IMR-90 (cell line): ENCODE data around the gene CDH22. TPM values are rescaled to one million over a fixed set of nuclear protein-coding genes. Genes with fewer than 3 reads are reported as not detected.

Experiments used
- ATAC-seq: fragments of 200-7000 bp; cut with Tn5 transposase; 2 replicates; pipeline ENCODE4 v1.9.1; 2020; ENCODE audit warnings: low read depth, mild to moderate bottlenecking, moderate library complexity
- BruUV-seq: library from RNA; stranded (reverse); fragments of 400-500 nt; replicated peaks from 2 replicates; lab custom pipeline; 2021; lab: Mats Ljungman, UMichigan
- CTCF ChIA-PET: fragments of 300-600 bp; formaldehyde crosslinking; extraction: SDS; loops from one replicate; lab custom pipeline; 2021; ENCODE audit warnings: antibody characterized with exemption; lab: Yijun Ruan, JAX
- POLR2A ChIA-PET: fragments of 300-600 bp; sonication (Branson Sonifier 250); formaldehyde crosslinking; loops from one replicate; lab custom pipeline; 2022; ENCODE audit warnings: antibody characterized with exemption; ENCODE audit not compliant: unreplicated experiment; lab: Charles Lee
- DNase-seq: peaks from one replicate; pipeline ENCODE4 v3.0.0; 2013
- H2AFZ ChIP-seq: replicated peaks from 2 replicates; pipeline ENCODE3; 2013; ENCODE audit warnings: low read length, mild to moderate bottlenecking; ENCODE audit not compliant: poor library complexity
- H2AK5ac ChIP-seq: 2 replicates; pipeline ENCODE4 v1.6.1; 2013; ENCODE audit warnings: low read depth, low read length, inconsistent platforms
- H2AK9ac ChIP-seq: replicated peaks from 2 replicates; pipeline ENCODE3; 2013; ENCODE audit warnings: mild to moderate bottlenecking, low read depth, low read length, moderate library complexity; ENCODE audit not compliant: poor library complexity
- H2BK120ac ChIP-seq: 2 replicates; pipeline ENCODE4 v1.6.1; 2013; ENCODE audit warnings: low read depth, low read length, inconsistent platforms
- H2BK15ac ChIP-seq: 3 replicates; pipeline ENCODE4 v1.6.1; 2013; ENCODE audit warnings: low read depth, low read length, inconsistent platforms
- H2BK20ac ChIP-seq: 2 replicates; pipeline ENCODE4 v1.6.1; 2013; ENCODE audit warnings: low read depth, mild to moderate bottlenecking, inconsistent platforms, low read length, moderate library complexity
- H2BK5ac ChIP-seq: 2 replicates; pipeline ENCODE4 v1.6.1; 2013; ENCODE audit warnings: mild to moderate bottlenecking, low read depth, low read length, inconsistent platforms; ENCODE audit not compliant: poor library complexity, severe bottlenecking
- H3K14ac ChIP-seq: replicated peaks from 2 replicates; pipeline ENCODE4 v1.6.1; 2013; ENCODE audit warnings: low read depth, low read length, inconsistent platforms
- H3K18ac ChIP-seq: 2 replicates; pipeline ENCODE4 v1.6.1; 2013; ENCODE audit warnings: low read depth, low read length, control low read depth
- H3K23ac ChIP-seq: 2 replicates; pipeline ENCODE4 v1.6.1; 2013; ENCODE audit warnings: low read depth, low read length, inconsistent platforms
- H3K27ac ChIP-seq: 2 replicates; pipeline ENCODE4 v1.5.1; 2013; ENCODE audit warnings: mild to moderate bottlenecking, control low read depth, low read length; ENCODE audit not compliant: insufficient read depth
- H3K27me3 ChIP-seq: 2 replicates; pipeline ENCODE4 v1.6.1; 2013; ENCODE audit warnings: low read length; ENCODE audit not compliant: control insufficient read depth, insufficient read depth
- H3K36me3 ChIP-seq: 2 replicates; pipeline ENCODE4 v1.6.1; 2013; ENCODE audit warnings: low read length, mixed read lengths; ENCODE audit not compliant: control insufficient read depth, insufficient read depth
- H3K4ac ChIP-seq: 2 replicates; pipeline ENCODE4 v1.6.1; 2013; ENCODE audit warnings: low read depth, low read length, inconsistent platforms
- H3K4me1 ChIP-seq: 2 replicates; pipeline ENCODE4 v1.6.1; 2013; ENCODE audit warnings: low read length, mixed read lengths; ENCODE audit not compliant: control insufficient read depth, insufficient read depth
- H3K4me2 ChIP-seq: 2 replicates; pipeline ENCODE4 v1.6.1; 2013; ENCODE audit warnings: low read depth, mild to moderate bottlenecking, control low read depth, low read length, moderate library complexity
- H3K4me3 ChIP-seq: 2 replicates; pipeline ENCODE4 v1.5.1; 2013; ENCODE audit warnings: low read depth, mild to moderate bottlenecking, control low read depth, low read length, moderate library complexity; ENCODE audit not compliant: insufficient read depth
- H3K56ac ChIP-seq: 2 replicates; pipeline ENCODE4 v1.6.1; 2013; ENCODE audit warnings: low read length, inconsistent platforms; ENCODE audit not compliant: insufficient read depth; ENCODE audit errors: extremely low read depth
- H3K79me1 ChIP-seq, 2 experiments: 2 replicates each; pipeline ENCODE4 v1.6.1; 2013; ENCODE audit warnings: low read length in 2 of 2, inconsistent platforms in 1 of 2, low read depth in 1 of 2
- H3K9ac ChIP-seq: 2 replicates; pipeline ENCODE4 v1.6.1; 2013; ENCODE audit warnings: low read depth, low read length, control low read depth
- H3K9me1 ChIP-seq: 2 replicates; pipeline ENCODE4 v1.6.1; 2013; ENCODE audit warnings: low read length, inconsistent platforms; ENCODE audit not compliant: insufficient read depth
- H3K9me3 ChIP-seq: 2 replicates; pipeline ENCODE4 v1.6.1; 2013; ENCODE audit warnings: low read length; ENCODE audit not compliant: control insufficient read depth, insufficient read depth
- H4K20me1 ChIP-seq: 2 replicates; pipeline ENCODE4 v1.6.1; 2013; ENCODE audit warnings: low read length, inconsistent platforms; ENCODE audit not compliant: insufficient read depth
- H4K5ac ChIP-seq: 2 replicates; pipeline ENCODE4 v1.6.1; 2013; ENCODE audit warnings: mild to moderate bottlenecking, low read depth, low read length, control low read depth
- H4K8ac ChIP-seq, 2 experiments: 2 replicates each; pipeline ENCODE4 v1.6.1; 2013; ENCODE audit warnings: low read depth in 2 of 2, low read length in 2 of 2, control low read depth in 1 of 2, inconsistent platforms in 1 of 2
- H4K91ac ChIP-seq: 2 replicates; pipeline ENCODE4 v1.6.1; 2013; ENCODE audit warnings: low read depth, low read length, inconsistent platforms; ENCODE audit not compliant: insufficient read depth
- CHD1 ChIP-seq: IDR thresholded peaks from 2 replicates; pipeline ENCODE4 v1.6.1; 2012; ENCODE audit warnings: low read depth, low read length, improper control_type of control experiment
- FOS ChIP-seq: fragments of 150-350 bp; IDR thresholded peaks from 2 replicates; pipeline ENCODE4 v1.6.1; 2016; ENCODE audit warnings: low read depth, low read length
- MAFK ChIP-seq: IDR thresholded peaks from 2 replicates; pipeline ENCODE4 v1.6.1; 2012; ENCODE audit warnings: low read depth, low read length, improper control_type of control experiment
- MAZ ChIP-seq: IDR thresholded peaks from 2 replicates; pipeline ENCODE4 v1.6.1; 2012; ENCODE audit warnings: low read depth, mild to moderate bottlenecking, low read length, improper control_type of control experiment, moderate library complexity, borderline replicate concordance
- MXI1 ChIP-seq: IDR thresholded peaks from 2 replicates; pipeline ENCODE4 v1.6.1; 2012; ENCODE audit warnings: low read depth, mild to moderate bottlenecking, low read length, moderate library complexity, borderline replicate concordance
- NFE2L2 ChIP-seq: fragments of 150-350 bp; IDR thresholded peaks from 2 replicates; pipeline ENCODE4 v1.6.1; 2016; ENCODE audit warnings: low read depth, mild to moderate bottlenecking, low read length
- POLR2A ChIP-seq: IDR thresholded peaks from 2 replicates; pipeline ENCODE4 v1.6.1; 2012; ENCODE audit warnings: mild to moderate bottlenecking, low read depth, low read length
- RAD21 ChIP-seq: IDR thresholded peaks from 2 replicates; pipeline ENCODE4 v1.6.1; 2012; ENCODE audit warnings: low read length, improper control_type of control experiment
- RCOR1 ChIP-seq: IDR thresholded peaks from 2 replicates; pipeline ENCODE4 v1.6.1; 2012; ENCODE audit warnings: mild to moderate bottlenecking, low read length, improper control_type of control experiment; ENCODE audit not compliant: insufficient replicate concordance
- RFX5 ChIP-seq: IDR thresholded peaks from 2 replicates; pipeline ENCODE4 v1.8.0; 2012; ENCODE audit warnings: low read depth, mild to moderate bottlenecking, low read length, moderate library complexity
- SMC3 ChIP-seq: fragments of 150-350 bp; IDR thresholded peaks from 2 replicates; pipeline ENCODE4 v1.6.1; 2016; ENCODE audit warnings: low read depth, mild to moderate bottlenecking, antibody characterized with exemption, low read length, moderate library complexity
- WGBS, 2 experiments: methylation state at CpG; one replicate each; pipeline versions ENCODE4 v1.1.5 to v1.1.7; 2013; ENCODE audit warnings: missing lambda C conversion rate in 2 of 2; ENCODE audit not compliant: insufficient read length in 1 of 2; ENCODE audit errors: extremely low coverage in 2 of 2; 5-methylcytosine and 5-hydroxymethylcytosine counted together
- dilution Hi-C: fragments of 300-500 bp; cut with HindIII; formaldehyde crosslinking; loops from one replicate; pipeline ENCODE4 v1.14.3; 2018; ENCODE audit warnings: low sequenced_read_pairs; ENCODE audit not compliant: unreplicated experiment
- in situ Hi-C: fragments of 300-500 bp; cut with MboI; formaldehyde crosslinking; loops from 3 replicates; pipeline ENCODE4 v1.14.3; 2019; ENCODE audit warnings: low sequenced_read_pairs, inconsistent platforms, mixed read lengths
- intact Hi-C: fragments of 100-400 bp; cut with micrococcal nuclease; formaldehyde crosslinking; loops from 2 replicates; pipeline ENCODE4 v1.10.0; 2022
- polyA plus RNA-seq, 3 experiments: library from polyadenylated mRNA; depleted of rRNA; stranded (reverse); fragments of >200 nt; gene quantifications; 2 replicates each; pipeline ENCODE4 v1.2.3, GENCODE V29; 2012; ENCODE audit warnings: low replicate concordance in 1 of 3
- total RNA-seq: library from RNA; depleted of rRNA; stranded (reverse); fragments of >200 nt; gene quantifications from 2 replicates; pipeline ENCODE4 v1.2.3, GENCODE V29; 2012
- TF ChIP-seq, protein P1 (sequence below): fragments of 150-350 bp; IDR thresholded peaks from 2 replicates; pipeline ENCODE4 v1.6.1; 2017; ENCODE audit warnings: mild to moderate bottlenecking, antibody characterized with exemption, low read length, low read depth

The CDH22 gene
- total and polyA plus RNA-seq, 2 of the 4 experiments (the other 2 are of a cell fraction) = not detected

DNA sequence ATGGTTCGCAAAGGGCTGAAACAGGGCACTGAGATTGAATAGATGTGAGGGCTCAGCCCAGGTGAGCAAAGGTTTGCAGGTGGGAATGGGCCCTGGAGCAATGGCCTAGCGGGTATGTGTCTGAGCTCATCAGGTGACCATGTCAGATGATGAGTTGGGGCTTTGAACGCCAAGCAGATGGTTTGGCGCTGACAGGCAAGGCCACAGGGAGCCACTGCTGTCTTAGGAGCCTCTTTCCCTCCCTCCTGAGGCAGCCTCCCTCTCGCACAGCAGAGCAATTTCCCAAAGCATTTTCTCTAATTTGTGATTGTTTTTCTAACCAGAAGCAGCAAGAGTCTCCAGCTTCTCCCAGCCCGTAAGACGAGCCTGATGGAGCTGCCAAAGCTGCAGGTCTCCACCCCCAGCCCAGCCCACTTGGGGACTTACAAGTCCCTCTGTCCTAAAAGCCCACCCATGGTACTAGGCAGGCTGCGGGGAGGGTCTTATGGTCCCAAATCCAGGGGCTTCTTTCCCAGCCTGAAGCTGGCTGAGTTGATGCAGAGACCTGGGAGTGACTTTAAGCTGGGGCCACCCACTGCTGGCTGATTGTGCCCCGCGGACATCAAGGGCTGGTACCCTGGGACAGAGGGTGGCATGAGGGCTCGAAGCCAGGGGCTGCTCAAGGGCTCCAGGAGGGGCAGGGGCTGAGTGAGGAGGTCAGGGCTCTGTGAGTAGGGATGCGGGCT lies 11.6 kb downstream of the CDH22 start:
- no peak overlapping the region for H3K23ac ChIP-seq
- H3K4ac ChIP-seq = no peak overlapping the region
- no peak overlapping the region for H3K18ac ChIP-seq
- H3K9me1 ChIP-seq = no peaks in the 10 kb centered on the region
- in situ Hi-C loops (no loop called here), dilution Hi-C loops (no loop called here), intact Hi-C loops (no loop called here)
- POLR2A ChIA-PET = no interaction called here
- no peaks in the 10 kb centered on the region for H3K79me1 ChIP-seq
- H3K56ac ChIP-seq = no peak overlapping the region
- 60% methylated on average over 2 of the region's 12 CpGs; no CpG with 5 or more reads in 1 of the 2 experiments for WGBS, 2 experiments
- no peak overlapping the region for H2AFZ ChIP-seq
- H3K4me3 ChIP-seq = no peak overlapping the region
- H2AK9ac ChIP-seq = no peak overlapping the region
- TF ChIP-seq SMC3 (no peak), CHD1 (no peak), NFE2L2 (no peak), FOS (no peak), POLR2A (no peak), MAZ (no peak), MAFK (no peak), MXI1 (no peak), RAD21 (no peak), RFX5 (no peak), RCOR1 (no peak)
- TF ChIP-seq, protein P1, sequence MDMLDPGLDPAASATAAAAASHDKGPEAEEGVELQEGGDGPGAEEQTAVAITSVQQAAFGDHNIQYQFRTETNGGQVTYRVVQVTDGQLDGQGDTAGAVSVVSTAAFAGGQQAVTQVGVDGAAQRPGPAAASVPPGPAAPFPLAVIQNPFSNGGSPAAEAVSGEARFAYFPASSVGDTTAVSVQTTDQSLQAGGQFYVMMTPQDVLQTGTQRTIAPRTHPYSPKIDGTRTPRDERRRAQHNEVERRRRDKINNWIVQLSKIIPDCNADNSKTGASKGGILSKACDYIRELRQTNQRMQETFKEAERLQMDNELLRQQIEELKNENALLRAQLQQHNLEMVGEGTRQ = no peak
- H4K5ac ChIP-seq = no peak overlapping the region
- no peaks in the 10 kb centered on the region for H3K36me3 ChIP-seq
- CTCF ChIA-PET = no interaction called here
- no peak overlapping the region for H4K91ac ChIP-seq
- H2BK15ac ChIP-seq = no peak overlapping the region
- H3K4me1 ChIP-seq = no peaks in the 10 kb centered on the region
- H3K4me2 ChIP-seq = no peak overlapping the region
- H2BK20ac ChIP-seq = no peak overlapping the region
- H3K27ac ChIP-seq = no peak overlapping the region
- ATAC-seq (no peak), DNase-seq (no peak)
- peaks cover 16% of the 10 kb centered on the region for H3K27me3 ChIP-seq
- H2BK120ac ChIP-seq = no peak overlapping the region
- H4K20me1 ChIP-seq = no peaks in the 10 kb centered on the region
- H3K9me3 ChIP-seq = no peaks in the 10 kb centered on the region
- H2BK5ac ChIP-seq = no peak overlapping the region
- H2AK5ac ChIP-seq = no peak overlapping the region
- H3K14ac ChIP-seq = no peak overlapping the region
- no peak overlapping the region for H3K9ac ChIP-seq
- no peak overlapping the region for H4K8ac ChIP-seq
- no TSS peak for BruUV-seq
